PC-9 (cell line): ENCODE measurements around the gene RFTN1. TPM values are rescaled to one million over a fixed set of nuclear protein-coding genes. Genes with fewer than 3 reads are reported as not detected.

Experiments used
- BruUV-seq: library from RNA; stranded (reverse); fragments of 400-500 nt; replicated peaks from 2 replicates; lab custom pipeline; 2021; lab: Mats Ljungman, UMichigan
- CTCF ChIA-PET: fragments of 300-600 bp; sonication (Branson Sonifier 250); formaldehyde crosslinking; loops from one replicate; lab custom pipeline; 2022; ENCODE audit warnings: antibody characterized with exemption; lab: Charles Lee
- POLR2A ChIA-PET: fragments of 300-600 bp; sonication (Branson Sonifier 250); formaldehyde crosslinking; loops from one replicate; lab custom pipeline; 2022; ENCODE audit warnings: antibody characterized with exemption; ENCODE audit not compliant: unreplicated experiment; lab: Charles Lee
- DNase-seq, 2 experiments: peaks; one replicate each; pipeline versions ENCODE4 v3.0.0 to v3.0.0-alpha.2; 2015 to 2022; ENCODE audit warnings: mixed read lengths in 1 of 2
- H2AFZ ChIP-seq: fragments of 200-600 bp; sonication (generic); 2 replicates; pipeline ENCODE4 v1.8.1; 2017; ENCODE audit warnings: antibody characterized with exemption
- H3F3A ChIP-seq: fragments of 200-600 bp; sonication (generic); 2 replicates; pipeline ENCODE4 v1.8.1; 2017; ENCODE audit warnings: antibody characterized with exemption, mild to moderate bottlenecking, low read depth; ENCODE audit not compliant: insufficient read depth
- H3K27ac ChIP-seq: fragments of 200-600 bp; sonication (generic); 2 replicates; pipeline ENCODE4 v1.6.1; 2016; ENCODE audit warnings: mixed run types
- H3K27me3 ChIP-seq: fragments of 200-600 bp; sonication (generic); 2 replicates; pipeline ENCODE4 v1.6.1; 2016; ENCODE audit warnings: low read depth, mixed run types; ENCODE audit not compliant: insufficient read depth
- H3K36me3 ChIP-seq: fragments of 200-600 bp; sonication (generic); 2 replicates; pipeline ENCODE4 v1.6.1; 2016; ENCODE audit warnings: low read depth, mixed run types
- H3K4me1 ChIP-seq: fragments of 200-600 bp; sonication (generic); replicated peaks from 2 replicates; pipeline ENCODE4 v1.6.1; 2016; ENCODE audit warnings: mixed run types; ENCODE audit not compliant: insufficient read depth
- H3K4me2 ChIP-seq: fragments of 200-600 bp; sonication (generic); 2 replicates; pipeline ENCODE4 v1.6.1; 2017; ENCODE audit warnings: mixed run types
- H3K4me3 ChIP-seq: fragments of 200-600 bp; sonication (generic); 2 replicates; pipeline ENCODE4 v1.6.1; 2016; ENCODE audit warnings: mixed run types
- H3K79me2 ChIP-seq: fragments of 200-600 bp; sonication (generic); 2 replicates; pipeline ENCODE4 v1.6.1; 2017; ENCODE audit warnings: low read depth, mixed run types
- H3K9me2 ChIP-seq: fragments of 200-600 bp; sonication (generic); 2 replicates; pipeline ENCODE4 v1.8.1; 2017; ENCODE audit warnings: mild to moderate bottlenecking; ENCODE audit not compliant: insufficient read depth
- H3K9me3 ChIP-seq: fragments of 200-600 bp; sonication (generic); 2 replicates; pipeline ENCODE4 v1.8.1; 2016; ENCODE audit warnings: low read depth; ENCODE audit not compliant: insufficient read depth
- H4K20me1 ChIP-seq: fragments of 200-600 bp; sonication (generic); 2 replicates; pipeline ENCODE4 v1.8.1; 2017; ENCODE audit not compliant: insufficient read depth
- EZH2 ChIP-seq: fragments of 200-600 bp; sonication (generic); IDR thresholded peaks from 2 replicates; pipeline ENCODE4 v1.8.0; 2017; ENCODE audit warnings: antibody characterized with exemption, low read depth
- intact Hi-C: fragments of 100-400 bp; cut with micrococcal nuclease; formaldehyde crosslinking; loops from one replicate; pipeline ENCODE4 v1.10.0; 2022; ENCODE audit not compliant: unreplicated experiment
- total RNA-seq: library from RNA; stranded (reverse); gene quantifications from 2 replicates; pipeline ENCODE4 v1.2.3, GENCODE V29; 2021
- TF ChIP-seq, protein P1 (sequence below): fragments of 200-600 bp; sonication (generic); conservative IDR thresholded peaks from 2 replicates; pipeline ENCODE4 v1.6.1; 2017; ENCODE audit warnings: mixed run types, antibody characterized with exemption, mild to moderate bottlenecking, moderate library complexity

The RFTN1 gene
- total RNA-seq, 1 experiment from 2014 or later: 0.41 TPM

- Histone ChIP-seq H3K4me3 (no peak overlapping the region), H3K36me3 (no peaks in the 10 kb centered on the region), H3K9me2 (no peaks in the 10 kb centered on the region), H3K9me3 (peaks cover 3% of the 10 kb centered on the region; the same call in 1 of the 2 replicates), H3K27me3 (no peaks in the 10 kb centered on the region; the same call in 1 of the 2 replicates), H2AFZ (no peak overlapping the region), H3F3A (no peaks in the 10 kb centered on the region), H3K4me2 (no peak overlapping the region), H4K20me1 (no peaks in the 10 kb centered on the region), H3K27ac (no peak overlapping the region), H3K4me1 (no peaks in the 10 kb centered on the region), H3K79me2 (no peaks in the 10 kb centered on the region)
- no TSS peak for BruUV-seq
- intact Hi-C loops: no loop called here
- ChIA-PET POLR2A (no interaction called here), CTCF (interaction anchor here (0.6 kb wide), 1 partner anchor 18 kb away, joined by 8 read pairs; no protein-coding TSS in a partner anchor)
- DNase-seq: no peak
- no peak for TF ChIP-seq EZH2
- TF ChIP-seq, protein P1, sequence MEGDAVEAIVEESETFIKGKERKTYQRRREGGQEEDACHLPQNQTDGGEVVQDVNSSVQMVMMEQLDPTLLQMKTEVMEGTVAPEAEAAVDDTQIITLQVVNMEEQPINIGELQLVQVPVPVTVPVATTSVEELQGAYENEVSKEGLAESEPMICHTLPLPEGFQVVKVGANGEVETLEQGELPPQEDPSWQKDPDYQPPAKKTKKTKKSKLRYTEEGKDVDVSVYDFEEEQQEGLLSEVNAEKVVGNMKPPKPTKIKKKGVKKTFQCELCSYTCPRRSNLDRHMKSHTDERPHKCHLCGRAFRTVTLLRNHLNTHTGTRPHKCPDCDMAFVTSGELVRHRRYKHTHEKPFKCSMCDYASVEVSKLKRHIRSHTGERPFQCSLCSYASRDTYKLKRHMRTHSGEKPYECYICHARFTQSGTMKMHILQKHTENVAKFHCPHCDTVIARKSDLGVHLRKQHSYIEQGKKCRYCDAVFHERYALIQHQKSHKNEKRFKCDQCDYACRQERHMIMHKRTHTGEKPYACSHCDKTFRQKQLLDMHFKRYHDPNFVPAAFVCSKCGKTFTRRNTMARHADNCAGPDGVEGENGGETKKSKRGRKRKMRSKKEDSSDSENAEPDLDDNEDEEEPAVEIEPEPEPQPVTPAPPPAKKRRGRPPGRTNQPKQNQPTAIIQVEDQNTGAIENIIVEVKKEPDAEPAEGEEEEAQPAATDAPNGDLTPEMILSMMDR: no peak
Observed at GRCh38 chr3:16378920-16379319, 134.6 kb downstream of the RFTN1 start.

DNA sequence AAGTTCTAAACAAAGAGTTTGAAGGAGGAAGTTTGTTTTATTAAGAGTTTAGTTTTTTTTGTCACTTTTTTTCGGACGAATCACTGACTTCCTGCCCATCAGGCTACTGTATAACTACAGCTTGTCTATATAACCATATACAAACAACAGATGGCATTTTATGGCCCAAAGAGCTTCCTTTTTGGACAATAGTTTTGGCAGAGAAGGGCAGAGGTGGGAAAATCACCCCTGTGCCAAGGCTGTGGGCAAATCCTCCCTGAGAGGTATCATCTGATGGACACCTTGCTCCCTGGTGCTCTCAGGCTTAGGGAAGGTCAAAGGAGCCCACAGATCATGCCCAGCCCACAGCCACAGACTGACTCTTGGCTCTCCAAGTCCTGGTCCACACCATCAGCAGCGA is 135.1 kb downstream of the RFTN1 start:
- TF ChIP-seq EZH2: no peak
- TF ChIP-seq, protein P1: no peak
- Histone ChIP-seq H3K4me1 (no peaks in the 10 kb centered on the region), H3K9me3 (peaks cover 3% of the 10 kb centered on the region; the same call in 1 of the 2 replicates), H3K27ac (no peak overlapping the region), H2AFZ (no peak overlapping the region), H3K79me2 (no peaks in the 10 kb centered on the region), H3K36me3 (no peaks in the 10 kb centered on the region), H4K20me1 (no peaks in the 10 kb centered on the region), H3K9me2 (no peaks in the 10 kb centered on the region), H3K4me3 (no peak overlapping the region), H3F3A (no peaks in the 10 kb centered on the region), H3K4me2 (no peak overlapping the region), H3K27me3 (no peaks in the 10 kb centered on the region; the same call in 1 of the 2 replicates)
- ChIA-PET POLR2A (no interaction called here), CTCF (no interaction called here)
- intact Hi-C loops: no loop called here
- no TSS peak for BruUV-seq
- no peak for DNase-seq

- BruUV-seq: no TSS peak
- CTCF ChIA-PET: no interaction called here
- intact Hi-C loops: no loop called here
Observed at GRCh38 chr3:16377847-16378302, 135.6 kb downstream of the RFTN1 start.

More at GRCh38 chr3:16377847-16378302, 135.6 kb downstream of the RFTN1 start:
- Histone ChIP-seq H3F3A (no peaks in the 10 kb centered on the region), H2AFZ (no peak overlapping the region), H3K27me3 (no peaks in the 10 kb centered on the region; the same call in 1 of the 2 replicates), H3K4me2 (no peak overlapping the region), H3K27ac (no peak overlapping the region), H3K4me1 (no peaks in the 10 kb centered on the region), H3K4me3 (no peak overlapping the region), H3K79me2 (no peaks in the 10 kb centered on the region), H4K20me1 (no peaks in the 10 kb centered on the region), H3K9me2 (no peaks in the 10 kb centered on the region), H3K9me3 (peaks cover 3% of the 10 kb centered on the region; the same call in 1 of the 2 replicates), H3K36me3 (no peaks in the 10 kb centered on the region)
- POLR2A ChIA-PET: no interaction called here
- no peak for TF ChIP-seq EZH2
- TF ChIP-seq, protein P1: no peak
- no peak for DNase-seq
